H9 (cell line): ENCODE results near the gene DYNLT2B. TPM values are rescaled to one million over a fixed set of nuclear protein-coding genes. Genes with fewer than 3 reads are reported as not detected.

Experiments used
- DNase-seq: peaks from one replicate; pipeline ENCODE4 v3.0.0-alpha.2; 2017
- H2AFZ ChIP-seq: one replicate; pipeline ENCODE4 v1.6.1; 2013; ENCODE audit warnings: mild to moderate bottlenecking, low read length, control low read depth, moderate library complexity
- H2AK5ac ChIP-seq: 2 replicates; pipeline ENCODE4 v1.6.1; 2013; ENCODE audit warnings: low read length, control low read depth, mixed read lengths; ENCODE audit not compliant: insufficient read length
- H2BK120ac ChIP-seq: one replicate; pipeline ENCODE4 v1.6.1; 2013; ENCODE audit warnings: low read depth, mild to moderate bottlenecking, low read length, control low read depth, inconsistent platforms; ENCODE audit not compliant: poor library complexity, severe bottlenecking
- H2BK12ac ChIP-seq: 2 replicates; pipeline ENCODE4 v1.6.1; 2013; ENCODE audit warnings: low read length, control low read depth, mixed read lengths, low read depth; ENCODE audit not compliant: insufficient read length
- H2BK15ac ChIP-seq: 2 replicates; pipeline ENCODE4 v1.6.1; 2013; ENCODE audit warnings: low read depth, low read length, control low read depth
- H2BK20ac ChIP-seq: one replicate; pipeline ENCODE4 v1.6.1; 2013; ENCODE audit warnings: low read depth, mild to moderate bottlenecking, low read length, control low read depth, inconsistent platforms; ENCODE audit not compliant: poor library complexity, severe bottlenecking
- H2BK5ac ChIP-seq: 2 replicates; pipeline ENCODE4 v1.6.1; 2013; ENCODE audit warnings: low read length, control low read depth, mixed read lengths; ENCODE audit not compliant: insufficient read length
- H3K14ac ChIP-seq: 2 replicates; pipeline ENCODE4 v1.6.1; 2013; ENCODE audit warnings: low read length, control low read depth; ENCODE audit not compliant: insufficient read depth
- H3K18ac ChIP-seq: 2 replicates; pipeline ENCODE4 v1.6.1; 2013; ENCODE audit warnings: low read depth, mild to moderate bottlenecking, mixed read lengths, low read length, control low read depth; ENCODE audit not compliant: insufficient read length
- H3K23ac ChIP-seq: 2 replicates; pipeline ENCODE4 v1.6.1; 2013; ENCODE audit warnings: low read length, control low read depth, mixed read lengths, low read depth; ENCODE audit not compliant: insufficient read length
- H3K23me2 ChIP-seq: 2 replicates; pipeline ENCODE4 v1.6.1; 2013; ENCODE audit warnings: low read depth, mild to moderate bottlenecking, mixed read lengths, low read length, control low read depth; ENCODE audit not compliant: insufficient read length, poor library complexity, severe bottlenecking
- H3K27ac ChIP-seq: 2 replicates; pipeline ENCODE4 v1.5.1; 2013; ENCODE audit warnings: low read length, control low read depth, mixed read lengths, low read depth; ENCODE audit not compliant: insufficient read length
- H3K27me3 ChIP-seq: 2 replicates; pipeline ENCODE4 v1.6.1; 2013; ENCODE audit warnings: low read length, control low read depth, inconsistent platforms; ENCODE audit not compliant: insufficient read depth
- H3K4ac ChIP-seq: 2 replicates; pipeline ENCODE4 v1.6.1; 2013; ENCODE audit warnings: low read depth, mild to moderate bottlenecking, control low read depth, inconsistent platforms, low read length, moderate library complexity
- H3K4me1 ChIP-seq: 2 replicates; pipeline ENCODE4 v1.6.1; 2013; ENCODE audit warnings: low read length, control low read depth, inconsistent platforms; ENCODE audit not compliant: insufficient read depth
- H3K4me2 ChIP-seq: 2 replicates; pipeline ENCODE4 v1.6.1; 2013; ENCODE audit warnings: low read length, control low read depth, mixed read lengths; ENCODE audit not compliant: insufficient read length, insufficient read depth
- H3K56ac ChIP-seq: 2 replicates; pipeline ENCODE4 v1.6.1; 2013; ENCODE audit warnings: low read depth, mild to moderate bottlenecking, mixed read lengths, low read length, control low read depth; ENCODE audit not compliant: insufficient read length
- H3K79me1 ChIP-seq: 2 replicates; pipeline ENCODE4 v1.6.1; 2013; ENCODE audit warnings: low read depth, mild to moderate bottlenecking, moderate library complexity, low read length, control low read depth, inconsistent platforms; ENCODE audit not compliant: insufficient read depth, poor library complexity, severe bottlenecking
- H3K79me2 ChIP-seq: 2 replicates; pipeline ENCODE4 v1.6.1; 2013; ENCODE audit warnings: low read length, control low read depth, inconsistent platforms; ENCODE audit not compliant: insufficient read depth
- H3K9ac ChIP-seq: 2 replicates; pipeline ENCODE4 v1.6.1; 2013; ENCODE audit warnings: low read length, control low read depth, mixed read lengths; ENCODE audit not compliant: insufficient read length; ENCODE audit errors: extremely low read depth
- H3K9me3 ChIP-seq: one replicate; pipeline ENCODE4 v1.6.1; 2013; ENCODE audit warnings: low read depth, low read length, inconsistent platforms; ENCODE audit not compliant: control insufficient read depth
- H3T11ph ChIP-seq: one replicate; pipeline ENCODE4 v1.6.1; 2013; ENCODE audit warnings: mild to moderate bottlenecking, low read length, control low read depth, inconsistent platforms
- H4K20me1 ChIP-seq: one replicate; pipeline ENCODE4 v1.6.1; 2013; ENCODE audit not compliant: control insufficient read depth, insufficient read length, insufficient read depth
- H4K5ac ChIP-seq: 2 replicates; pipeline ENCODE4 v1.6.1; 2013; ENCODE audit warnings: low read depth, mild to moderate bottlenecking, mixed read lengths, low read length, control low read depth; ENCODE audit not compliant: insufficient read length
- H4K8ac ChIP-seq: replicated peaks from 2 replicates; pipeline ENCODE4 v1.6.1; 2013; ENCODE audit warnings: low read length, control low read depth, mixed read lengths, low read depth; ENCODE audit not compliant: insufficient read length
- H4K91ac ChIP-seq: 2 replicates; pipeline ENCODE4 v1.6.1; 2013; ENCODE audit warnings: low read depth, mild to moderate bottlenecking, moderate library complexity, mixed read lengths, low read length, control low read depth; ENCODE audit not compliant: insufficient read length
- H3K27ac Mint-ChIP-seq, 3 experiments: 2 replicates in 2 of 3; 3 replicates in 1 of 3; pipeline ENCODE4 v1.8.0; 2020 to 2021; ENCODE audit warnings: mixed read lengths in 3 of 3, mild to moderate bottlenecking in 1 of 3, moderate library complexity in 1 of 3
- H3K27me3 Mint-ChIP-seq: 2 replicates; pipeline ENCODE4 v1.8.0; 2021; ENCODE audit warnings: low read depth, mild to moderate bottlenecking, moderate library complexity, mixed read lengths
- H3K36me3 Mint-ChIP-seq, 3 experiments: 2 replicates in 2 of 3; 3 replicates in 1 of 3; pipeline ENCODE4 v1.8.0; 2020 to 2021; ENCODE audit warnings: low read depth in 3 of 3, mixed read lengths in 3 of 3; ENCODE audit not compliant: insufficient read depth in 1 of 3
- H3K4me1 Mint-ChIP-seq, 2 experiments: 2 replicates each; pipeline ENCODE4 v1.8.0; 2020; ENCODE audit warnings: mixed read lengths in 2 of 2
- H3K4me3 Mint-ChIP-seq, 2 experiments: 2 replicates in 1 of 2; 3 replicates in 1 of 2; pipeline ENCODE4 v1.8.0; 2020 to 2021; ENCODE audit warnings: mild to moderate bottlenecking in 2 of 2, mixed read lengths in 2 of 2, moderate library complexity in 1 of 2
- H3K9me3 Mint-ChIP-seq, 2 experiments: 2 replicates in 1 of 2; 3 replicates in 1 of 2; pipeline ENCODE4 v1.8.0; 2020; ENCODE audit warnings: mild to moderate bottlenecking in 2 of 2, mixed read lengths in 2 of 2, moderate library complexity in 1 of 2
- WGBS: extraction: QIAGEN DNeasy Blood & Tissue Kit; methylation state at CpG from one replicate; pipeline ENCODE4 v1.1.7; 2013; ENCODE audit warnings: missing lambda C conversion rate, low lambda C conversion rate, mixed read lengths; ENCODE audit not compliant: insufficient read length; ENCODE audit errors: extremely low coverage; 5-methylcytosine and 5-hydroxymethylcytosine counted together
- total RNA-seq: library from RNA; stranded (reverse); gene quantifications from 2 replicates; pipeline ENCODE4 v1.2.1, GENCODE V29; 2021
- TF ChIP-seq, protein P1 (sequence below): fragments of 200-600 bp; sonication (generic); conservative IDR thresholded peaks from 3 replicates; pipeline ENCODE4 v1.8.0; 2021; ENCODE audit warnings: antibody characterized with exemption, mild to moderate bottlenecking

DYNLT2B gene
- total RNA-seq, 1 experiment from 2014 or later: 12.4 TPM

DNA sequence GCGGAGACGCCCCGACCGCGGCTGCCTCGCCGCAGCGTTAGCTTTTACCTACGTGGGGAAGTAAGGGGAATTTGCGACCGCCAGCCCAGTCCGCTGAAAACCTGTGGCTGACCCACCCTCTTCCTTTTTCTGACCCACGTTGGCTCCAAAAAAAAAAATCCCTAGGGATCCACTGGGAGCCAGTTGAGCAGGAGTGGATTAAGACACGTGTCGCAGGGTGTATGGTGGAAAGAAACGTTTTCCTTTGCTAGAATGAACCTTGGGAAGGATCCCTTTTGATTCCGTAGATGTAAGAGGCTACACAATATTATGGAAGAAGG lies 29.9 kb downstream of the DYNLT2B start:
- H4K20me1 ChIP-seq: no peaks in the 10 kb centered on the region
- TF ChIP-seq, protein P1, sequence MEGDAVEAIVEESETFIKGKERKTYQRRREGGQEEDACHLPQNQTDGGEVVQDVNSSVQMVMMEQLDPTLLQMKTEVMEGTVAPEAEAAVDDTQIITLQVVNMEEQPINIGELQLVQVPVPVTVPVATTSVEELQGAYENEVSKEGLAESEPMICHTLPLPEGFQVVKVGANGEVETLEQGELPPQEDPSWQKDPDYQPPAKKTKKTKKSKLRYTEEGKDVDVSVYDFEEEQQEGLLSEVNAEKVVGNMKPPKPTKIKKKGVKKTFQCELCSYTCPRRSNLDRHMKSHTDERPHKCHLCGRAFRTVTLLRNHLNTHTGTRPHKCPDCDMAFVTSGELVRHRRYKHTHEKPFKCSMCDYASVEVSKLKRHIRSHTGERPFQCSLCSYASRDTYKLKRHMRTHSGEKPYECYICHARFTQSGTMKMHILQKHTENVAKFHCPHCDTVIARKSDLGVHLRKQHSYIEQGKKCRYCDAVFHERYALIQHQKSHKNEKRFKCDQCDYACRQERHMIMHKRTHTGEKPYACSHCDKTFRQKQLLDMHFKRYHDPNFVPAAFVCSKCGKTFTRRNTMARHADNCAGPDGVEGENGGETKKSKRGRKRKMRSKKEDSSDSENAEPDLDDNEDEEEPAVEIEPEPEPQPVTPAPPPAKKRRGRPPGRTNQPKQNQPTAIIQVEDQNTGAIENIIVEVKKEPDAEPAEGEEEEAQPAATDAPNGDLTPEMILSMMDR: no peak
- no peak overlapping the region for H3K18ac ChIP-seq
- no peak overlapping the region for H2BK12ac ChIP-seq
- H3K14ac ChIP-seq: peak overlapping the region; percentile 93
- peaks cover 3% of the 10 kb centered on the region for H3K23me2 ChIP-seq
- H3K56ac ChIP-seq: no peak overlapping the region
- no peak overlapping the region for H3K23ac ChIP-seq
- no peaks in the 10 kb centered on the region for H3K79me1 ChIP-seq
- no CpG with 5 or more reads among the region's 17 CpGs for WGBS
- Mint-ChIP-seq H3K27me3 (no peaks in the 10 kb centered on the region), H3K4me1 (peaks cover 20 to 36% of the 10 kb centered on the region in 2 experiments), H3K4me3 (peak overlapping the region; percentile 98 to 99), H3K27ac (peak overlapping the region in 2 of 3 experiments; percentile 87 to 97; a peak in 4 of 7 replicates), H3K36me3 (no peaks in the 10 kb centered on the region), H3K9me3 (no peaks in the 10 kb centered on the region; a peak in 1 of 5 replicates)
- no peak overlapping the region for H2BK5ac ChIP-seq
- no peak overlapping the region for H4K91ac ChIP-seq
- H3K27ac ChIP-seq: peak overlapping the region; percentile 3
- peaks cover 3% of the 10 kb centered on the region for H3K4me1 ChIP-seq
- H2BK120ac ChIP-seq: no peak overlapping the region
- no peak for DNase-seq
- H2AK5ac ChIP-seq: no peak overlapping the region
- H3K9me3 ChIP-seq: no peaks in the 10 kb centered on the region
- peak overlapping the region; percentile 77 for H3K9ac ChIP-seq
- peak overlapping the region; percentile 69 for H3K4me2 ChIP-seq
- H2BK20ac ChIP-seq: no peak overlapping the region
- H2BK15ac ChIP-seq: no peak overlapping the region
- H2AFZ ChIP-seq: no peak overlapping the region
- peaks cover 7% of the 10 kb centered on the region; the same call in 1 of the 2 replicates for H3K79me2 ChIP-seq
- H3K27me3 ChIP-seq: no peaks in the 10 kb centered on the region
- H3T11ph ChIP-seq: no peak overlapping the region
- H4K8ac ChIP-seq: no peak overlapping the region
- H3K4ac ChIP-seq: no peak overlapping the region
- no peak overlapping the region for H4K5ac ChIP-seq
